ENCODE data around the gene PNPLA6. TPM values are rescaled to one million over a fixed set of nuclear protein-coding genes. Genes with fewer than 3 reads are reported as not detected.
"Not testable (repeated sequence)": the region's sequence is repeated elsewhere in the genome, so short reads cannot be mapped to it uniquely, and the experiment has no call there.

PNPLA6 gene
- total RNA-seq, 1 donor from 2014 or later, result 41.9 TPM

DNA sequence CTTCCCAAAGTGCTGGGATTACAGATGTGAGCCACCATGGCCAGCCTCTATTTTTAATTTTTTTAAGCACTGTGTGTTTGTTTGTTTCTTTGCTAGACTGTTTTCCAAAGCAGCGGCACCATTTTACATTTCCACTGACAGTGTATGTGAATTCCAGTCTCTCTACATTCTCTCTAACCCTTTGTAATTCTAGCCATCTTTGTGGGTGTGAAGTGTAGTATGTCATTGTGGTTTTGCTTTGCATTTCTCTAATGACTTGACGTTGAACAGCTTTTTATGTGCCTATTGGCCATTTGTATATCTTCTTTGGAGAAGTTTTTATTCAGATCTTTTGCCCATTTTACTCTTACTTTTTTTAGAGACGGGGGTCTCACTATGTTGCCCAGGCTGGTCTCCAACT is 11.6 kb downstream of the PNPLA6 start:
- intact Hi-C loops (cut with DNase I), result no loop called here
- DNase-seq (ENCODE audit: low spot score), result no peak

DNA sequence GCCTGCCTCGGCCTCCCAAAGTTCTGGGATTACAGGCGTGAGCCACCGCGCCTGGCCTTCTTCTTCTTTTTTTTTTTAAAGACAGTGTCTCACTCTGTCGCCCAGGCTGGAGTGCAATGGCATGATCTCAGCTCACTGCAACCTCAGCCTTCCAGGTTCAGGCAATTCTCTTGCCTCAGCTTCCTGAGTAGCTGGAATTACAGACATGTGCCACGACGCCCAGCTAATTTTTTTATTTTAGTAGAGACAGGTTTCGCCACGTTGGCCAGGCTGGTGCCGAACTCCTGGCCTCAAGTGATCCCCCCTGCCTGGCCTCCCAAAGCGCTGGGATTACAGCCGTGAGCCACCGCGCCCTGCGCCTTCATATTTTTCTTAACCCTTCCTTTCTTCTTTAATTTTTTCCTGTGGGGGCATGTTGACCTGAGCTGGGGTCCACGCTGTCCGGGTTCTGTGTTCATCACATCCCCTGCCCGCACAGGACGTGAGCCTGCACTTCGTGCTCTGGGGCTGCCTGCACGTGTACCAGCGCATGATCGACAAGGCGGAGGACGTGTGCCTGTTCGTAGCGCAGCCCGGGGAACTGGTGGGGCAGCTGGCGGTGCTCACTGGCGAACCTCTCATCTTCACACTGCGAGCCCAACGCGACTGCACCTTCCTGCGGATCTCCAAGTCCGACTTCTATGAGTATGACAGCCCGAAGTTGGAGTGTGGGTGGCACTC is 14.1 kb downstream of the PNPLA6 start:
- intact Hi-C loops (cut with DNase I), result no loop called here
- no peak for DNase-seq (ENCODE audit: low spot score)

DNA sequence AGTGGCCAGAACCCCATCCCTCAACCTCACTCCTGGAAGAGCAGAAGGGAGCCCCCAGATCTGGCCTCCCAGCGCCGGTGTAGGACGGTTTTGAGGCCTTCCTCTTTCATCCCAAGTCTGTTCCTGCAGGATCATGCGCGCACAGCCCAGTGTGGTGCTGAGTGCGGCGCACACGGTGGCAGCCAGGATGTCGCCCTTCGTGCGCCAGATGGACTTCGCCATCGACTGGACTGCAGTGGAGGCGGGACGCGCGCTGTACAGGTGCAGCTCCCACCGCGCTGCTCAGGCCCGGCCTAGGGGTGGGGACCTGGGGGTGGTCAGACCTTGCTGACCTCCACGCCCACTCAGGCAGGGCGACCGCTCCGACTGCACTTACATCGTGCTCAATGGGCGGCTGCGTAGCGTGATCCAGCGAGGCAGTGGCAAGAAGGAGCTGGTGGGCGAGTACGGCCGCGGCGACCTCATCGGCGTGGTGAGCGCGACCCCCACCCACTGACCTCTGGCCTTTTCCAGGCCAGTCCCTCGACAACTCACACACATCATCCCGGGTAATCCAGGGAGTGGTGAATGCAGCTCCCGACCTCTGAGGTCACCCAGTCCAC is 14.8 kb downstream of the PNPLA6 start:
- DNase-seq (ENCODE audit: low spot score), result no peak
- intact Hi-C loops (cut with DNase I), result no loop called here

DNA sequence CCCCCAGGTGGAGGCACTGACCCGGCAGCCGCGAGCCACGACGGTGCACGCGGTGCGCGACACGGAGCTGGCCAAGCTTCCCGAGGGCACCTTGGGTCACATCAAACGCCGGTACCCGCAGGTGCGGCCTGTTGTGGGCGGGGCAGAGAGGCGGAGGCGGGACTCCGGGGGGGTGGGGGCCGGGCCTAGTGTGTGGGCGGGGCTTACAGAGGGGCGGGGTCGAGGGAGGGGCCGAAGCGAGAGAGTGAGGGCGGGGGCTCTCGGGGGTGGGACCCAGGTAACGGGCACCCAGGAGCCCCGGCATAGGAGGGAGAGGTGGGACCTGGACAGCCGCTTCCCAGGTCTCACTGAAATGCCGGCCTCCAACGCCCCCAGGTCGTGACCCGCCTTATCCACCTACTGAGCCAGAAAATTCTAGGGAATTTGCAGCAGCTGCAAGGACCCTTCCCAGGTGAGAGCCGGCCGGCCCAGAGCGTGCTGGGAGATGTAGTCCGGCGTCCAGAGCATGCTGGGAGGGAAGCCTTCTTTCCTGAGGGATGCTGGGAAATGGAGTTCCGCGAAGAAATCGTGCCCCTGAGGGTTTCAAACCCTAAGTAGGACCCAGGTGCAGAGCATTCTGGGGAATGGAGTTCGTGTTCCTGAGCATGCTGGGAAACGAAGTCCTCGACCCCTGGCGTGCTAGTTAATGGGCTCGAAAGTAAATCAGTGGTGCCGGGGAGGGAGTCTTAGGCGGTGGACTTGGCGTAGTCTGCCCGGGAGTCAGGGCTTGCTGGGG is 15.7 kb downstream of the PNPLA6 start:
- intact Hi-C loops (cut with DNase I), result loop anchor here (1.0 kb wide), 1 partner anchor 16 kb away; the partner anchor contains the start of gene PNPLA6
- DNase-seq (ENCODE audit: low spot score), result no peak

DNA sequence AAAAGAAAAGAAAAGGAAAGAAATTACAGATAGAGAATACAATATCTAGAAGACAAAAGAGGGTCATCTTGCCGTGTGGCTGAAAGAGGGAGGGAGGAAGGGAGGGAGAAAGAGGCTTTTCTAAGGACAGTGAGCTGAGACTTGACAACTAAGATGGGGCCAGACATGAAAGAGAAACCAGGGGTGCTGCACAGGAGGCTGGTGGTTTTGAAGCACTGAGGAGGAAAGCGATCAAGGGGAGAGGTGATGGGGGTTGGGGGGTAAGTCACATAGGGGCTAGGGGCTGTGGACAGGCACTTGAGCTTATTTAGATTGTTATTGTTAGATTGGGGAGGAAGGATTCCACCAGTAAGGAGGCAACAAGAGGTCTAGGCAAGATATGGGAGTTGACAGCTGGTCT is 17.3 kb downstream of the PNPLA6 start:
- intact Hi-C loops (cut with DNase I), result no loop called here
- DNase-seq (ENCODE audit: low spot score), result no peak

DNA sequence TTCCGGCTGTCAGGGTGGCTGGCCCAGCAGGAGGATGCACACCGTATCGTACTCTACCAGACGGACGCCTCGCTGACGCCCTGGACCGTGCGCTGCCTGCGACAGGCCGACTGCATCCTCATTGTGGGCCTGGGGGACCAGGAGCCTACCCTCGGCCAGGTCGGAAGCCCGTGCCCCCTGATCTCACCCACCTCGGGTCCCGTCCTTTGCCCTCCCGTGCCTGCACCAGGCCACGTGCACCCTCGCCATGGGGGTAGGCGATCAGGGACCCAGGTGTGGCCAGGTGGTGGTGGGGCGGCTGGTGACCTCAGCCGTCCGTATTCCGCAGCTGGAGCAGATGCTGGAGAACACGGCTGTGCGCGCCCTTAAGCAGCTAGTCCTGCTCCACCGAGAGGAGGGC is 19.0 kb downstream of the PNPLA6 start:
- no peak for DNase-seq (ENCODE audit: low spot score)

DNA sequence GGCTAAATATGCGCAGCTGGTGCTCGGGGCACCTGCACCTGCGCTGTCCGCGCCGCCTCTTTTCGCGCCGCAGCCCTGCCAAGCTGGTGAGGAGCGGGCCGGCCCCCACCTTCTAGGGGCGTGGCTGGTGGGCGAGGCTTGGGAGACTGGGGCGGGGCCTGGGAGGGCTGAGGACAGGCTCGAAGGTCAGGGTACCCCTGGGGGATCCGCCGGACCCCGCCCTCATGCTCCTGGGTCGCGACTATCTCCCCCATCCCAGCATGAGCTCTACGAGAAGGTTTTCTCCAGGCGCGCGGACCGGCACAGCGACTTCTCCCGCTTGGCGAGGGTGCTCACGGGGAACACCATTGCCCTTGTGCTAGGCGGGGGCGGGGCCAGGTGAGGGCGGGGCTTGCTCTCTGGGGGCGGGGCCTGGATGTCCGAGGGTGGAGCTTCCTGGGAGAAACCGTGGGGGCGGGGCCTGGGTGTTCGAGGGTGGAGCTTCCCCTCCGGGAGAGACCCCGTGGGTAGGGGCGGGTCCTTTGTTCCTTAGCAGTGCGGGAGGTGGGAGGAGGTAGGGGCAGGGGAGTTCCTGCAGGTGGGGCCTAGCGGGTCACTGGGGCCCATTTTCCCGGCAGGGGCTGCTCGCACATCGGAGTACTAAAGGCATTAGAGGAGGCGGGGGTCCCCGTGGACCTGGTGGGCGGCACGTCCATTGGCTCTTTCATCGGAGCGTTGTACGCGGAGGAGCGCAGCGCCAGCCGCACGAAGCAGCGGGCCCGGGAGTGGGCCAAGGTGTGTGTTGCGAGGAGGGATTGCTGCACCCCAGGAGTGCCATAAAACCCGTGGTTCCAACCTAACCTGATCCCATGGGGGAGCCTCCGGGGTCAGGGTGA is 19.7 kb downstream of the PNPLA6 start:
- intact Hi-C loops (cut with DNase I), result no loop called here
- no peak for DNase-seq (ENCODE audit: low spot score)

More for the DNA sequence above, 19.0 kb downstream of the PNPLA6 start:
- intact Hi-C loops (cut with DNase I), result no loop called here

DNA sequence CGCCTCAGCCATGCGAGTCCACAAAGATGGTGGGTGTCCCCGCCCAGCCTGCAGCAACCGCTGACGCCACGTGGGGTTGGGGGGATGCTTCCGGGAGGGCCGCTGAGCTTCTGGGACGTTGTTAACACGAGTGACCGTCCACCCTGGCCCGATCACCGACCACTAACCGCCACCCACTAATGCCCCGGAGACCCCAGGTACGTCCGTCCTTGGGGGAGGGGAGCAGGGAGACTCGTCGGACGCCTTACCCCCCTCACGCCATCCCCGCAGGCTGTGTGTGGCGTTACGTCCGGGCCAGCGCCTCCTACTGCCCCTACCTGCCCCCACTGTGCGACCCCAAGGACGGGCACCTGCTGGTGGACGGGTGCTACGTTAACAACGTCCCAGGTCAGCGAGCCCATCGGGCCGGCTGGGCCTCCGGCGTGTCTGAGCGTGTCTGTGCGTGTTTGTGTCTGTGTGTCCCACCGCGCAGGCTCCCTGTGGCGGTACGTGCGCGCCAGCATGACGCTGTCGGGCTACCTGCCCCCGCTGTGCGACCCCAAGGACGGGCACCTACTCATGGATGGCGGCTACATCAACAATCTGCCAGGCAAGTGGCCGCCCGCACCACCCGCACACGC is 21.3 kb downstream of the PNPLA6 start:
- intact Hi-C loops (cut with DNase I), result no loop called here

DNA sequence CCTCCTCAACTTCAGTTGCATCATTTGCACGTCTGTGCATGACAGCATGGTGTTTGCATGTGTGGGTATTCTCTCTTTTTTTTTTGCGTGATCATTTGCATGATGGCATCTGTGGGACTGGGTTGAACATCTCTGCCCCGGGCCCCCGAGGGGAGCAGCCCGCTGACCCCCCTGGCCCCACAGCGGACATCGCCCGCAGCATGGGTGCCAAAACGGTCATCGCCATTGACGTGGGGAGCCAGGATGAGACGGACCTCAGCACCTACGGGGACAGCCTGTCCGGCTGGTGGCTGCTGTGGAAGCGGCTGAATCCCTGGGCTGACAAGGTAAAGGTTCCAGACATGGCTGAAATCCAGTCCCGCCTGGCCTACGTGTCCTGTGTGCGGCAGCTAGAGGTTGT is 23.1 kb downstream of the PNPLA6 start:
- intact Hi-C loops (cut with DNase I), result no loop called here
- DNase-seq (ENCODE audit: low spot score), result no peak

More for the DNA sequence above, 21.3 kb downstream of the PNPLA6 start:
- no peak for DNase-seq (ENCODE audit: low spot score)

DNA sequence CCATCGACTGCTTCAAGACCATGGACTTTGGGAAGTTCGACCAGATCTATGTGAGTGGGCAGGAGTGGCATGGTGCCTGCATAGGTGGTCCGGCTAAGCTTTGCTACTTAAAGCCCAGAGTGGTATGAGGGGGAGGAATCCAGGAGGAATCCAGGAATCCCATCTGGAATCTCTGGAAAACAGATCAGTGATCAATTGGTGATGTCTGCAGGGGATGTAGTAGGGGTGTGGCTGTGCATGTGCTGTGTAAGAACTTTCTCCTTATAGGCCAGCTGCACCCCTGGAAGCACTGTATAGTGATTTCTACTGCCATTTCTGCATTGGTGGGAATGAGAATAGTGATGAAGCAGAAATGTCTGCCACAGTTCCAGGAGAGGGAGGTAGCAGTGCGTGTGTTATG is 23.6 kb downstream of the PNPLA6 start:
- intact Hi-C loops (cut with DNase I), result no loop called here
- no peak for DNase-seq (ENCODE audit: low spot score)

DNA sequence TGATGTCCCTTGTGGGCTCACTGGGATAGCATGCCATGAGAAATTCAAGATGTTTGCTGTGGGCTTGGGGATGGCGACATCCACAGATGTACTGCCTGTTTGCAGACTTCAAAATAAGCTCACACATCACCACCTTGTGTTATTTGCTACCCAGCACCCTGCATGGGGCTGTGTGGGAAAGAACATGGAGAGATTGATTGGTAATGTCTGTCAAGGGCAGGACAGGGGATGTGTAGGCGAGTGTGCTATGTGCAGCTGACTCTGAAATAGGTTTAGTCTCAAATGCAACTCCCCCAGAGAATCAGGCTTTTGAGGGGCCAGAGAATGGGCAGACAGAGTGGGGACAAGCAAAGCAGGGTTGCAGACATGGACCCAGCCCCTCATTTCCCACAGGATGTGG is 24.7 kb downstream of the PNPLA6 start:
- intact Hi-C loops (cut with DNase I), result no loop called here
- no peak for DNase-seq (ENCODE audit: low spot score)

DNA sequence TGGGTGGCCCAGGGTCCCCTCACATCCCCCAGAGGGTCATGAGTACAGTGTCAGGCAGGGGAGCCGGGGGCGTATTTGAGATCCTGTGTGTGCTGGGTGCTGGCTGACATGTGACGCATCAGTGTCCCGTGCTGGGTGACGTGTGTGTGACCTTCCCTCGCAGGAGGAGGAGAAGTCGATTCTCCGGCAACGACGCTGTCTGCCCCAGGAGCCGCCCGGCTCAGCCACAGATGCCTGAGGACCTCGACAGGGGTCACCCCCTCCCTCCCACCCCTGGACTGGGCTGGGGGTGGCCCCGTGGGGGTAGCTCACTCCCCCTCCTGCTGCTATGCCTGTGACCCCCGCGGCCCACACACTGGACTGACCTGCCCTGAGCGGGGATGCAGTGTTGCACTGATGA is 25.8 kb downstream of the PNPLA6 start:
- intact Hi-C loops (cut with DNase I), result no loop called here
- no peak for DNase-seq (ENCODE audit: low spot score)

DNA sequence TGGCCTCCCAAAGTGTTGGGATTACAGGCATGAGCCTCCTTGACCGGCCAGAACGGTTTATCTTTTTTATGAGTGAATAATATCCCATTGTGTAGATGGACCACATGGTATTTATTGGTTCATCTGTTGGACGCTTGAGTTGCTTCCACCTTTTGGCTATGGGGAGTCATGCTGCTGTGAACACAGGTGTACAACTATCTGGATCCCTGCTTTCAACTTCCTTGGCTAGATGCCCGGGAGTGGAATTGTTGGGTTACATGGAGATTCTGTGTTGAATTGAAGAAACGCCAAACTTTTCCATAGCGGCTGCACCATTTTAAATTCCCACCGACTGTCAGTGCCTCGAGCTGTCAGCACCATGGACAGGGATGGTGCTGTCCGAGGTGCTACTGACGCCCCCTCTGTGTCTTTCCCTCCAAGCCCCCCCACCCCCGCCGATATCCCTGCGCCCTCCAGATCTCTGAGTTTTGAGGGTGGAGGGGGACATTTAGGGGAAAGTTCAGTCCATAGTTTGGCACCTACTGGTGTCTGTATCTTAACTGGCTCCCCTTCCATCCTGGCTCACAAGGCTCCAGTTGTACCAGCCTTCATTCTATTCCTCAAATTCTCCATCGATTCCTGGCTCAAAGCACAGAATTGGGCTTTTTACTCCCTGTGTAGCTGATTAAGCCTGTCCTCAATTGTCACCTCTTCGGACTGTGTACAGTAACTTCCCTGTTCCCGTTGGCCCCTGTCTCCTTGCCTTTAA is 27.3 kb downstream of the PNPLA6 start:
- no peak for DNase-seq (ENCODE audit: low spot score)
- intact Hi-C loops (cut with DNase I), result no loop called here

DNA sequence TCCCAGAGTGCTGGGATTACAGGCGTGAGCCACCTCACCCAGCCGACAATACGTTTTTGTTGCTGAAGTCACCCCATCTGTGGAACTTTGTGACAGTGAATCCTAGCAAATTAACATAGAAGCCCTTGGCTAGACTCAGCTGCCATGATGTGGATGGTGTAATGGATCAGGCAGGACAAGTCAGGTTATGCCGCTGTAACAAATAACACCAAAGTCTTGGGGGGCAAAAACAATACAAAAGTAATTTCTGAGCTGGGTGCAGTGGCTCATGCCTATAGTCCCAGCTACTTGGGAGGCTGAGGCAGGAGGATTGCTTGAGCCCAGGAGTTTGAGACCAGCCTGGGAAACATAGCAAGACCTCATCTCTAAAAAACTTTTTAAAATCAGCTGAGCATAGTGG is 29.3 kb downstream of the PNPLA6 start:
- no peak for DNase-seq (ENCODE audit: low spot score)
- intact Hi-C loops (cut with DNase I), result loop anchor here (5.0 kb wide), 1 partner anchor 112 kb away; the partner anchor contains the start of gene MCEMP1

DNA sequence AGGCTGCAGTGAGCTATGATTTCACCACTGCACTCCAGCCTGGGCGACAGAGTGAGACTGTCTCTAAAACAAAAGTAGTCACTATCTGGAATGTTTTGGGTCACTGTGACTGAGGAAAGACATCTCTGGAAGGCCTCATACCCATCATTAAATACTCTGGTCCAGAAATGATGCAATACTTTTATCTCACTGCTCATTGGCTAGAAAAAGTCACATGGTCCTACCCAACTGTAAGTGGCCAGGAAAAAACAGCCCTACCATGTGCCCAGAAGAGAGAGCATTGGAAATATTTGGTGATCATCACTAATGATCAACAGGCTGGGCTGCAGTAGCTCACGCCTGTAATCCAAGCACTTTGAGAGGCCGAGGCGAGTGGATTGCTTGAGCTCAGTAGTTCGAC is 29.8 kb downstream of the PNPLA6 start:
- intact Hi-C loops (cut with DNase I), result loop anchor here (5.0 kb wide), 1 partner anchor 112 kb away; the partner anchor contains the start of gene MCEMP1

DNA sequence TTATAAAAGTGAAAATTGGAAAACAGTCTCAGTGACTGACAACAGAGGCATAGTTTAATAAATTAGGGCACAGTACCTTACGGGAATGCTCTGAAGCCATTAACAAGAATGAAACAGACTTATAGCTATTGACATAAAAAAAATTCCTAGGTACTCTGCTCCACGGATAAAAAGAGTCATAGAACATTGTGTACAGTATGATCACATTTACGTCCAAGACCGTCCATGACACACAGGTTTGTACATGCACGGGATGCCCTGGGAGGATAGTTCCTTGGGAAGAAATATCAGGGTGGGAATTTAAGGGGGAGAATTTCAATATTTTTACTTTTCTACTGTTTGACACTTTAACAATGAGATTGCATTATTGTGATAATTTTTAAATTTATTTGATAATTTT is 35.2 kb downstream of the PNPLA6 start:
- DNase-seq (ENCODE audit: low spot score), result no peak
- intact Hi-C loops (cut with DNase I), result no loop called here

More for the DNA sequence above, 29.8 kb downstream of the PNPLA6 start:
- no peak for DNase-seq (ENCODE audit: low spot score)

DNA sequence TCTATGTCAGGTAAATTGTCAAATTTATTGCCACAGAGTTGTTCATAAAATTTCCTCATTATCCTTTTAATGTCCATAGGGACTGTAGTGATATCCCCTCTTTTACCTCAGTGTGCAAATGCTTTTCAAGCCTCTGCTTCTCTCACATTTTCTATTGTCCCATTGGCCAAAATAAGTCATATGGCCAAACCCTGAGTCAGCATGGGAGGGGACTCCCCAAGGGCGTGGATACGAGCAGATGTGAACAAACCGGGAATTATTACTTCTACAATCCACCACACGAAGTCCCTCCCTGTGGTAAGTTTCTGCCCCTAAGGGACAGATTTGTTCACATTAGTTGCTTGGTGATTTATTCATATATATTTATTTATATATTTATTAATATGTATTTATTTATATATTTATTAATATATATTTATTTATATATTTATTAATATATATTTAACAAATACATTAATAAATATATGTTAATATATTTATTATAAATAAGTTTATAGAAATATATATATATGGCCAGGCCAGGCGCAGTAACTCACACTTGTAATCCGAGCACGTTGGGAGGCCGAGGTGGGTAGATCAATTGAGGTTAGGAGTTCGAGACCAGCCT is 40.0 kb downstream of the PNPLA6 start:
- no peak for DNase-seq (ENCODE audit: low spot score)
- intact Hi-C loops (cut with DNase I), result no loop called here

DNA sequence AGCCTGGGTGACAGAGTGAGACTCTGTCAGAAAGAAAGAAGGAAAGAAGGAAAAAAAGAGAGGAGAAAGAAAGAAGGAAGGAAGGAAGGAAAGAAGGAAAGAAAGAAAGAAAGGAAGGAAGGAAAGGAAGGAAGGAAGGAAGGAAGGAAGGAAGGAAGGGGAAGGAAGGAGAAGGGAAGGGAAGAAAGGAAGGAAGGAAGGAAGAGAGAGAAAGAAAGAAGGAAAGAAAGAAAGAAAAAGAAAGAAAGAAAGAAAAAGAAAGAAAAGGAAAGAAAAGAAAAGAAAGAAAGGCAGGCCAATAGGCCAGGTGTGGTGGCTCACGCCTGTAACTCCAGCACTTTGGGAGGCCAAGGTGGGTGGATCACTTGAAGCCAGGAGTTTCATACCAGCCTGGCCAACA is 41.9 kb downstream of the PNPLA6 start:
- intact Hi-C loops (cut with DNase I); DNase-seq (ENCODE audit: low spot score): not testable (repeated sequence)
